Trophoblast cell (in vitro differentiated cells and primary cell): ENCODE data around the gene PLK5.

Experiments
- DNase-seq, 2 donors: peaks; one replicate each; pipeline ENCODE4 v3.0.0-alpha.2; 2016
- H2AFZ ChIP-seq: 2 replicates; pipeline ENCODE4 v1.6.1; 2013; ENCODE audit warnings: low read length, moderate library complexity, mild to moderate bottlenecking; ENCODE audit not compliant: insufficient read depth, poor library complexity
- H2AK5ac ChIP-seq: 2 replicates; pipeline ENCODE4 v1.6.1; 2013; ENCODE audit warnings: mild to moderate bottlenecking, low read length
- H2BK120ac ChIP-seq: 2 replicates; pipeline ENCODE4 v1.6.1; 2013; ENCODE audit warnings: low read length, mild to moderate bottlenecking, moderate library complexity; ENCODE audit not compliant: insufficient read depth, poor library complexity
- H2BK12ac ChIP-seq: 2 replicates; pipeline ENCODE4 v1.6.1; 2013; ENCODE audit warnings: mild to moderate bottlenecking, low read length, moderate library complexity
- H2BK5ac ChIP-seq: 2 replicates; pipeline ENCODE4 v1.6.1; 2013; ENCODE audit warnings: low read length, low read depth, moderate library complexity, mild to moderate bottlenecking; ENCODE audit not compliant: poor library complexity
- H3K14ac ChIP-seq: 2 replicates; pipeline ENCODE4 v1.6.1; 2013; ENCODE audit warnings: mild to moderate bottlenecking, low read length
- H3K18ac ChIP-seq: 2 replicates; pipeline ENCODE4 v1.6.1; 2013; ENCODE audit warnings: mild to moderate bottlenecking, low read length
- H3K23ac ChIP-seq: 2 replicates; pipeline ENCODE4 v1.6.1; 2013; ENCODE audit warnings: low read length
- H3K27ac ChIP-seq: 2 replicates; pipeline ENCODE4 v1.5.1; 2013; ENCODE audit warnings: low read depth, mild to moderate bottlenecking, inconsistent platforms, low read length, moderate library complexity
- H3K27me3 ChIP-seq: 2 replicates; pipeline ENCODE4 v1.6.1; 2013; ENCODE audit warnings: inconsistent platforms, mild to moderate bottlenecking, low read length, moderate library complexity; ENCODE audit not compliant: insufficient read depth
- H3K36me3 ChIP-seq, 2 experiments: 1 replicate in 1 of 2; 2 replicates in 1 of 2; pipeline ENCODE4 v1.6.1; 2013; ENCODE audit warnings: low read length in 2 of 2, mild to moderate bottlenecking in 2 of 2, moderate library complexity in 1 of 2; ENCODE audit not compliant: insufficient read depth in 2 of 2, control insufficient read depth in 1 of 2
- H3K4ac ChIP-seq: 2 replicates; pipeline ENCODE4 v1.6.1; 2013; ENCODE audit warnings: low read depth, mild to moderate bottlenecking, low read length, moderate library complexity
- H3K4me1 ChIP-seq, 2 experiments: 1 replicate in 1 of 2; 2 replicates in 1 of 2; pipeline ENCODE4 v1.6.1; 2013; ENCODE audit warnings: low read length in 2 of 2, mild to moderate bottlenecking in 2 of 2, moderate library complexity in 1 of 2; ENCODE audit not compliant: insufficient read depth in 2 of 2, control insufficient read depth in 1 of 2
- H3K4me2 ChIP-seq: 2 replicates; pipeline ENCODE4 v1.6.1; 2013; ENCODE audit warnings: inconsistent platforms, mild to moderate bottlenecking, low read length, moderate library complexity
- H3K4me3 ChIP-seq: 2 replicates; pipeline ENCODE4 v1.5.1; 2013; ENCODE audit warnings: mild to moderate bottlenecking, low read depth, low read length, inconsistent platforms
- H3K79me1 ChIP-seq: one replicate; pipeline ENCODE4 v1.6.1; 2013; ENCODE audit warnings: low read length
- H3K79me2 ChIP-seq: 2 replicates; pipeline ENCODE4 v1.6.1; 2013; ENCODE audit warnings: low read length, mild to moderate bottlenecking; ENCODE audit not compliant: control insufficient read depth, insufficient read depth, poor library complexity
- H3K9ac ChIP-seq: 2 replicates; pipeline ENCODE4 v1.6.1; 2013; ENCODE audit warnings: mild to moderate bottlenecking, low read length
- H3K9me3 ChIP-seq: 2 replicates; pipeline ENCODE4 v1.6.1; 2013; ENCODE audit warnings: low read depth, mild to moderate bottlenecking, control low read depth, inconsistent platforms, low read length; ENCODE audit not compliant: insufficient read depth
- H4K12ac ChIP-seq: 2 replicates; pipeline ENCODE4 v1.6.1; 2013; ENCODE audit warnings: low read depth, mild to moderate bottlenecking, low read length, moderate library complexity
- H4K8ac ChIP-seq: 2 replicates; pipeline ENCODE4 v1.6.1; 2013; ENCODE audit warnings: low read depth, mild to moderate bottlenecking, low read length, moderate library complexity
- H4K91ac ChIP-seq: one replicate; pipeline ENCODE4 v1.6.1; 2013; ENCODE audit warnings: low read depth, mild to moderate bottlenecking, low read length, moderate library complexity
- WGBS: extraction: QIAGEN DNeasy Blood & Tissue Kit; methylation state at CpG from one replicate; pipeline ENCODE4 v1.1.7; 2013; ENCODE audit warnings: missing lambda C conversion rate; ENCODE audit not compliant: insufficient read length, insufficient coverage; ENCODE audit errors: extremely low coverage; 5-methylcytosine and 5-hydroxymethylcytosine counted together

PLK5 gene

DNA sequence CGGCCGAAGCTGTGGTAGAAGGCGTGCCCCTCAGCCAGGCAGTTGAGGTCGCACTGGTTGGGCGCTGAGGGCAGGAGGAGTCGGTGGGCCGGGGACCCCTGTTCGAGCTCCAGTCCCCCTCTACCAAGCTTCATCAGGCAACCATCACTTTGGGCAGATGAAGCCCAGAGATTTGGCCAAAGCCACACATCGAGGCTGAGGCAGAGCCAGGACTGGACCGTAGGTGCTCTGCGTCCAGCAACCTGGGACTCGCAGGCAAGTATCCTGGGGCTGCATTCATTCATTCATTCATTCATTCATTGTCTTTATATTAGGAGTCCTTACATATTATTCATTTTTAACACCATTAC is 15.4 kb upstream of the PLK5 start:
- Histone ChIP-seq H4K8ac (no peak overlapping the region), H3K18ac (no peak overlapping the region), H3K14ac (no peak overlapping the region), H3K36me3 (no peaks in the 10 kb centered on the region), H4K12ac (no peak overlapping the region), H3K23ac (no peak overlapping the region), H2AK5ac (no peak overlapping the region), H3K4me2 (peak overlapping the region; percentile 13), H3K4me1 (peaks cover 4 to 6% of the 10 kb centered on the region in 2 experiments), H3K79me1 (peaks cover 11% of the 10 kb centered on the region), H2AFZ (no peak overlapping the region), H3K4ac (no peak overlapping the region), H3K27ac (no peak overlapping the region), H2BK12ac (no peak overlapping the region), H2BK120ac (no peak overlapping the region), H3K27me3 (no peaks in the 10 kb centered on the region), H4K91ac (no peak overlapping the region), H3K79me2 (peaks cover 2% of the 10 kb centered on the region), H3K9ac (no peak overlapping the region), H3K9me3 (peaks cover 19% of the 10 kb centered on the region), H2BK5ac (no peak overlapping the region), H3K4me3 (no peak overlapping the region)
- peak in 1 of 2 donors; percentile 44 for DNase-seq
- WGBS: no CpG with 5 or more reads among the region's 12 CpGs

DNA sequence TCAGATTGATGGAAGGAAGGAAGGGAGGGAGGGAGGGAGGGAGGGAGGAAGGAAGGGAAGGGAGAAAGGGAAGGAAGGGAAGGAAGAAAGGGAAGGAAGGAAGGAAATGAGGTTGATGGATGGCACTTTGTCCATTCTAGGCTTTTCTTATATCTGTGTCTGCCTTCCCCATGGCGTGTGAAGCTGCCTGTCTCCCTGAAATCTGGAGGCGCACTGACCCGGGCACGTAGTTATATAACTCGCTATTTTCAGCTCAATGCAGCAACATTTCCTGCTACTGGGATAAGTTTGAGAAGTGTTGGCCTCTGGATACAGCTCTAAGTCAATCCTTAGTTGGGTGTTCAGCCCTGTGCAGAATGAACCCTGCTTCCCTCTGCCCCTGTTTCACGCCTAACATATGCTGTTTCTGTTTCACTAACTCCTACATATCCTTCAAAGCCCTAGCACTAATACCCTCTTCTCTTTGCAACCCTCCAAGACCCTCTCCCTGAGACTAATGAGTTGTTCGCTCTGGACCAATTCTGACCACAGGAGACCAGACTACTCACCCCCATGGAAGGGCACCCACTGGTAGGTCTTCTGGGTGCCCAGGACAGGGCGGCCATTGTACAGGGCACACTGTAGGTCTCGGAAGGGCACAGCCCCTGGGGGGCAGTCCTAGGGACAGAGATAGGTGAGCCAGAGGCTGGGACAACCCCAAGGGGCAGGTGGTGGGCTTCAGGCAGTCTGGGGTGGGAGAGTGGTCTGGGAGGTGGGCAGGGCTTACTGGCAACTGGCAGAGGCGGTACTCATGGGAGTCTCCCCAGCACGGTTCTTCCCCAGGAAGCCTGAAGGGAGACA is 14.1 kb upstream of the PLK5 start:
- H3K9me3 ChIP-seq: peaks cover 22% of the 10 kb centered on the region
- no peak overlapping the region for H3K9ac ChIP-seq
- H3K79me1 ChIP-seq: peaks cover 14% of the 10 kb centered on the region
- H3K18ac ChIP-seq: no peak overlapping the region
- peaks cover 6% of the 10 kb centered on the region in 2 experiments for H3K4me1 ChIP-seq
- no peak overlapping the region for H4K12ac ChIP-seq
- H4K91ac ChIP-seq: no peak overlapping the region
- no peaks in the 10 kb centered on the region for H3K36me3 ChIP-seq
- DNase-seq: no peak
- no peak overlapping the region for H2BK12ac ChIP-seq
- H3K79me2 ChIP-seq: peaks cover 2% of the 10 kb centered on the region
- H3K27me3 ChIP-seq: no peaks in the 10 kb centered on the region
- no peak overlapping the region for H3K23ac ChIP-seq
- H2BK120ac ChIP-seq: no peak overlapping the region
- H3K14ac ChIP-seq: no peak overlapping the region
- H3K27ac ChIP-seq: no peak overlapping the region
- no peak overlapping the region for H2AK5ac ChIP-seq
- no peak overlapping the region for H4K8ac ChIP-seq
- WGBS: no CpG with 5 or more reads among the region's 11 CpGs
- H2AFZ ChIP-seq: no peak overlapping the region
- no peak overlapping the region for H2BK5ac ChIP-seq
- H3K4ac ChIP-seq: no peak overlapping the region
- no peak overlapping the region for H3K4me2 ChIP-seq
- H3K4me3 ChIP-seq: no peak overlapping the region

DNA sequence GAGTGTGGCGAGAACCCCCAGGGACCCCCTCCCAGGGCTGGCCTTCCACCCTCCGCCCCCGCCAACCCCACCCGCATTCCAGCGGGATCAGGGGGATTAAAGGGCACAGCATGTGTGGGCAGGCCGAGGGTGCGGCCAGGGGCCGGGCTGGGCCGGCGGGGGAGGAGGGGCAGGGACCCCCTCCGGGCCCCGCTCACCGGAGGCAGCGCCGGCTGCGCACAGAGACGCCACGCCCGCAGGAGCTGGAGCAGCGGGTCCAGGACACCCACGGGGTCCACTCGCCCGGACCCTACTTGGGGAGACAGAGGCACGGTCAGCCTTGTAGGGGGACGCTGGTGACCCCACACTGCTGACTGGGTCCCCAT is 13.5 kb upstream of the PLK5 start:
- no CpG with 5 or more reads among the region's 25 CpGs for WGBS
- Histone ChIP-seq H3K36me3 (no peaks in the 10 kb centered on the region), H2BK12ac (no peak overlapping the region), H3K18ac (no peak overlapping the region), H2BK120ac (no peak overlapping the region), H3K9ac (no peak overlapping the region), H3K27me3 (no peaks in the 10 kb centered on the region), H3K4me1 (peaks cover 6% of the 10 kb centered on the region in 2 experiments), H4K12ac (no peak overlapping the region), H3K4me2 (no peak overlapping the region), H4K91ac (no peak overlapping the region), H3K27ac (no peak overlapping the region), H3K14ac (no peak overlapping the region), H2AK5ac (no peak overlapping the region), H3K79me1 (peaks cover 14% of the 10 kb centered on the region), H3K9me3 (peaks cover 21% of the 10 kb centered on the region), H4K8ac (no peak overlapping the region), H2AFZ (no peak overlapping the region), H3K23ac (no peak overlapping the region), H2BK5ac (no peak overlapping the region), H3K79me2 (peaks cover 2% of the 10 kb centered on the region), H3K4ac (no peak overlapping the region), H3K4me3 (no peak overlapping the region)
- DNase-seq: no peak

DNA sequence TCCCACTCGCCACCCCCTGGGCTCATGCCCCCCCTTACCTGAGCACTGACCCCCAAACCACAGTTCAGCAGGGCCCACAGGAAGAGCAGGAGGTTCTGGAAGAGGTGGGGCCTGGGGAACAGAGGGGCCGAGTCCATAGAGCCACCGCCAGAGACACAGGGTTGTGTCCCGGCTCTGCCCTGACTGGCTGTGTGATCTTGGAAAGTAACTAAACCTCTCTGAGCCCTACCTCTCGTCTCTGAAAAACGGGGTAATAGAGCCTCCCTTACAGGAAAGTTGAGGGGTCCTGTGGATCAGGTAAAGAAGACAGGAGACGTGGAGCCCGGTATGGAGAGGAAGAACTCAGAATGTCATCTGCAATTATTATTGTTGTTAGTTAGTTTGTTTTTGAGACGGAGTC is 13.1 kb upstream of the PLK5 start:
- H4K91ac ChIP-seq: no peak overlapping the region
- no peak overlapping the region for H2AFZ ChIP-seq
- H3K27ac ChIP-seq: no peak overlapping the region
- H3K36me3 ChIP-seq: no peaks in the 10 kb centered on the region
- no peak overlapping the region for H3K4ac ChIP-seq
- peaks cover 6% of the 10 kb centered on the region in 2 experiments for H3K4me1 ChIP-seq
- no peak overlapping the region for H3K14ac ChIP-seq
- no peak overlapping the region for H3K9ac ChIP-seq
- peaks cover 20% of the 10 kb centered on the region for H3K9me3 ChIP-seq
- no peak overlapping the region for H4K12ac ChIP-seq
- H2BK5ac ChIP-seq: no peak overlapping the region
- no peak overlapping the region for H3K4me3 ChIP-seq
- no peak overlapping the region for H3K4me2 ChIP-seq
- no peak overlapping the region for H3K23ac ChIP-seq
- no peak for DNase-seq
- no peaks in the 10 kb centered on the region for H3K27me3 ChIP-seq
- no peak overlapping the region for H2BK12ac ChIP-seq
- H3K18ac ChIP-seq: no peak overlapping the region
- no peak overlapping the region for H2AK5ac ChIP-seq
- H3K79me1 ChIP-seq: peaks cover 14% of the 10 kb centered on the region
- peaks cover 2% of the 10 kb centered on the region for H3K79me2 ChIP-seq
- no peak overlapping the region for H4K8ac ChIP-seq
- H2BK120ac ChIP-seq: no peak overlapping the region
- WGBS: no CpG with 5 or more reads among the region's 9 CpGs
